ENCODE measurements around the gene PIP4K2B.

DNA sequence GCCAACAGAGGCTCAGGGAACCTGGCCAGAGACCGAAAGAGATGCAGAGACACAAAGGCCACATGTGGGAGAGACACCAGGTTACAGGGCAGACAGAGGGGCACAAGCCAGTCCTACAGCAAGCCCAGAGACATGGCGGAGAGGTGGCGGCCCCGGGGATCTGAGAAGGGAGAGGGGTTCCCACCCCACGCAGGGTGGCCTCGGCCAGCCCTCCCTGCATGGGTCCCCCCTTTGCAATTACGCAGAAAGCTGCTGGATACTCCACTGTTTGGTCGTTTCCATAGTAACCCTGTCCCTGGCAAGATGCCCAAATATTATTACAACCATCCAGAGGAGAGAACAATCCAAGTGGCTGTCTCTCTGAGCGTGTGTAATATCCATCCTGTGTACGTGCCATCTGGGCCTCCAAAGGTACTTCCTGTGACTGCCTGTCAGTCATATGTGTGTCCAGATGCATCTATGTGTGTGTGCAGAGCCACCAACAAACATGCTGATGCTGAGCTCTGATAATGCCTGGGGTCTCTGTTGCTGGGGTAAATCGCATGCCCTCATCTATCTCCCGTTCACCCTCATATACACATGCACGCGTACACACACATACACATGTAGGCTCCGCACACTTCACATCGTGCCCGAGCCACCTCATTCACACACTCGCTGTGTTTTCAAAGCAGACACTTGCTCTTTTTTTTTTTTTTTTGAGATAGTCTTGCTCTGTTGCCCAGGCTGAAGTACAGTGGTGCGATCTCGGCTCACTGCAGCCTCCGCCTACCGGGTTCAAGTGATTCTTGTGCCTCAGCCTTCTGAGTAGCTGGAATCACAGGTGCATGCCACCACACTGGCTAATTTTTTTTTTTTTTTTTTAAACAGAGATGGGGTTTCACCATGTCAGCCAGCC, 56.7 kb downstream of the PIP4K2B start:
- no peak for TF ChIP-seq EZH2 (IDR thresholded peaks at IDR 0.05; ENCODE audit: borderline replicate concordance, low read depth, low read length, severe bottlenecking)
- TF ChIP-seq, protein P1, sequence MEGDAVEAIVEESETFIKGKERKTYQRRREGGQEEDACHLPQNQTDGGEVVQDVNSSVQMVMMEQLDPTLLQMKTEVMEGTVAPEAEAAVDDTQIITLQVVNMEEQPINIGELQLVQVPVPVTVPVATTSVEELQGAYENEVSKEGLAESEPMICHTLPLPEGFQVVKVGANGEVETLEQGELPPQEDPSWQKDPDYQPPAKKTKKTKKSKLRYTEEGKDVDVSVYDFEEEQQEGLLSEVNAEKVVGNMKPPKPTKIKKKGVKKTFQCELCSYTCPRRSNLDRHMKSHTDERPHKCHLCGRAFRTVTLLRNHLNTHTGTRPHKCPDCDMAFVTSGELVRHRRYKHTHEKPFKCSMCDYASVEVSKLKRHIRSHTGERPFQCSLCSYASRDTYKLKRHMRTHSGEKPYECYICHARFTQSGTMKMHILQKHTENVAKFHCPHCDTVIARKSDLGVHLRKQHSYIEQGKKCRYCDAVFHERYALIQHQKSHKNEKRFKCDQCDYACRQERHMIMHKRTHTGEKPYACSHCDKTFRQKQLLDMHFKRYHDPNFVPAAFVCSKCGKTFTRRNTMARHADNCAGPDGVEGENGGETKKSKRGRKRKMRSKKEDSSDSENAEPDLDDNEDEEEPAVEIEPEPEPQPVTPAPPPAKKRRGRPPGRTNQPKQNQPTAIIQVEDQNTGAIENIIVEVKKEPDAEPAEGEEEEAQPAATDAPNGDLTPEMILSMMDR (IDR thresholded peaks at IDR 0.05; ENCODE audit: borderline replicate concordance, extremely low read depth, low read length, poor library complexity, severe bottlenecking), result no peak
